B cell (primary cell): ENCODE measurements around the gene C11orf86. TPM values are rescaled to one million over a fixed set of nuclear protein-coding genes. Genes with fewer than 3 reads are reported as not detected.

Source experiments
- ATAC-seq: fragments of 200-7000 bp; cut with Tn5 transposase; one replicate; pipeline ENCODE4 v1.10.0; 2021; ENCODE audit warnings: low read depth, mild to moderate bottlenecking, moderate number of reproducible peaks, moderate library complexity
- CTCF ChIA-PET: fragments of 350-600 bp; sonication (Branson Sonifier 250); formaldehyde crosslinking; loops from one replicate; lab custom pipeline; 2021; ENCODE audit warnings: antibody characterized with exemption, inconsistent platforms; lab: Charles Lee
- POLR2A ChIA-PET: fragments of 350-600 bp; sonication (Branson Sonifier 250); formaldehyde crosslinking; loops from one replicate; lab custom pipeline; 2021; ENCODE audit warnings: antibody characterized with exemption; lab: Charles Lee
- DNase-seq: peaks from one replicate; pipeline ENCODE4 v3.0.0; 2013
- H2AFZ ChIP-seq: 2 replicates; pipeline ENCODE4 v1.6.1; 2012; ENCODE audit warnings: mild to moderate bottlenecking, low read depth, low read length; ENCODE audit not compliant: insufficient read depth, poor library complexity, severe bottlenecking
- H3K27ac ChIP-seq, 2 donors: 1 replicate in 1 of 2; 2 replicates in 1 of 2; pipeline ENCODE4 v1.5.1; 2012 to 2013; ENCODE audit warnings: low read length in 2 of 2, mild to moderate bottlenecking in 2 of 2, moderate library complexity in 1 of 2
- H3K27me3 ChIP-seq, 4 experiments: fragments of 200-600 bp in 1 of 4; sonication (generic) in 1 of 4; replicated peaks in 1 of 4; 1 replicate in 2 of 4; 2 replicates in 2 of 4; pipeline versions ENCODE4 v1.6.1 to v1.7.0; 2013 to 2016; ENCODE audit warnings: low read length in 3 of 4, mild to moderate bottlenecking in 2 of 4, mixed read lengths in 1 of 4, moderate library complexity in 1 of 4; ENCODE audit not compliant: insufficient read depth in 4 of 4, control insufficient read depth in 3 of 4; ENCODE audit errors: control extremely low read depth in 1 of 4
- H3K36me3 ChIP-seq, 2 experiments: replicated peaks in 1 of 2; 1 replicate in 1 of 2; 2 replicates in 1 of 2; pipeline versions ENCODE4 v1.6.1 to v1.7.1; 2013; ENCODE audit warnings: low read length in 1 of 2; ENCODE audit not compliant: insufficient read depth in 2 of 2, control insufficient read depth in 1 of 2; ENCODE audit errors: control extremely low read depth in 1 of 2, extremely low read depth in 1 of 2
- H3K4me1 ChIP-seq, 2 donors: fragments of 200-600 bp in 1 of 2; sonication (generic) in 1 of 2; 1 replicate in 1 of 2; 2 replicates in 1 of 2; pipeline versions ENCODE4 v1.5.1 to v1.6.1; 2013 to 2017; ENCODE audit warnings: low read length in 2 of 2; ENCODE audit not compliant: control insufficient read depth in 2 of 2, insufficient read depth in 2 of 2
- H3K4me2 ChIP-seq: replicated peaks from 2 replicates; pipeline ENCODE3; 2012; ENCODE audit warnings: mild to moderate bottlenecking, low read depth, low read length; ENCODE audit not compliant: poor library complexity, severe bottlenecking
- H3K4me3 ChIP-seq, 5 experiments: fragments of 200-600 bp in 1 of 5; sonication (generic) in 1 of 5; 1 replicate in 3 of 5; 2 replicates in 2 of 5; pipeline versions ENCODE4 v1.5.1 to v1.7.0; 2011 to 2016; ENCODE audit warnings: low read length in 4 of 5, mild to moderate bottlenecking in 4 of 5, low read depth in 2 of 5, control low read depth in 1 of 5, moderate library complexity in 1 of 5; ENCODE audit not compliant: insufficient read depth in 1 of 5; ENCODE audit errors: control extremely low read depth in 1 of 5, extremely low read depth in 1 of 5
- H3K79me2 ChIP-seq: fragments of 200-600 bp; sonication (generic); one replicate; pipeline ENCODE4 v1.6.0; 2016; ENCODE audit warnings: low read length; ENCODE audit not compliant: control insufficient read depth, insufficient read depth
- H3K9ac ChIP-seq: fragments of 200-600 bp; sonication (generic); 2 replicates; pipeline ENCODE4 v1.6.1; 2017; ENCODE audit warnings: mild to moderate bottlenecking, low read length, moderate library complexity
- H3K9me3 ChIP-seq, 3 donors: one replicate each; pipeline versions ENCODE4 v1.6.1 to v1.7.1; 2013; ENCODE audit warnings: low read length in 2 of 3; ENCODE audit not compliant: control insufficient read depth in 2 of 3, insufficient read depth in 1 of 3; ENCODE audit errors: control extremely low read depth in 1 of 3
- H4K20me1 ChIP-seq: 2 replicates; pipeline ENCODE4 v1.6.0; 2012; ENCODE audit warnings: mild to moderate bottlenecking, low read length; ENCODE audit not compliant: insufficient read depth, control insufficient read depth, poor library complexity, severe bottlenecking
- H3K27ac Mint-ChIP-seq: one replicate; pipeline ENCODE4 v1.8.0; 2021; ENCODE audit warnings: mixed read lengths
- H3K27me3 Mint-ChIP-seq: one replicate; pipeline ENCODE4 v1.8.0; 2021; ENCODE audit warnings: mixed read lengths
- H3K4me1 Mint-ChIP-seq: one replicate; pipeline ENCODE4 v1.8.0; 2021; ENCODE audit warnings: mixed read lengths
- H3K4me3 Mint-ChIP-seq: one replicate; pipeline ENCODE4 v1.8.0; 2021; ENCODE audit warnings: mixed read lengths
- H3K9me3 Mint-ChIP-seq: one replicate; pipeline ENCODE4 v1.8.0; 2022; ENCODE audit warnings: mixed read lengths; ENCODE audit not compliant: insufficient read depth
- EZH2 ChIP-seq: IDR thresholded peaks from 2 replicates; pipeline ENCODE4 v1.6.1; 2012; ENCODE audit warnings: borderline replicate concordance, low read depth, mild to moderate bottlenecking, moderate library complexity, low read length; ENCODE audit not compliant: insufficient read depth, poor library complexity, severe bottlenecking
- WGBS: methylation state at CpG from one replicate; pipeline ENCODE4 v1.1.5; 2013; ENCODE audit warnings: missing lambda C conversion rate; ENCODE audit not compliant: insufficient coverage; 5-methylcytosine and 5-hydroxymethylcytosine counted together
- intact Hi-C: fragments of 100-400 bp; cut with micrococcal nuclease; formaldehyde crosslinking; loops from one replicate; pipeline ENCODE4 v1.10.0; 2022
- polyA plus RNA-seq: library from polyadenylated mRNA; depleted of rRNA; stranded (reverse); fragments of >200 nt; gene quantifications from 2 replicates; pipeline ENCODE4 v1.2.3, GENCODE V29; 2012
- total RNA-seq, 2 donors: library from RNA; stranded (reverse); fragments of 120-200 nt in 1 of 2; gene quantifications; 1 replicate in 1 of 2; 2 replicates in 1 of 2; pipeline versions ENCODE4 v1.2.3 to v1.2.4, GENCODE V29; 2013 to 2022
- TF ChIP-seq, protein P1 (sequence below): fragments of 200-600 bp; IDR thresholded peaks from one replicate; pipeline ENCODE4 v1.8.0; 2022; ENCODE audit warnings: antibody characterized with exemption, mild to moderate bottlenecking

C11orf86 gene
- total and polyA plus RNA-seq, 2 donors (not counting 1 experiment from before 2014, with no cell fraction given): not detected

DNA sequence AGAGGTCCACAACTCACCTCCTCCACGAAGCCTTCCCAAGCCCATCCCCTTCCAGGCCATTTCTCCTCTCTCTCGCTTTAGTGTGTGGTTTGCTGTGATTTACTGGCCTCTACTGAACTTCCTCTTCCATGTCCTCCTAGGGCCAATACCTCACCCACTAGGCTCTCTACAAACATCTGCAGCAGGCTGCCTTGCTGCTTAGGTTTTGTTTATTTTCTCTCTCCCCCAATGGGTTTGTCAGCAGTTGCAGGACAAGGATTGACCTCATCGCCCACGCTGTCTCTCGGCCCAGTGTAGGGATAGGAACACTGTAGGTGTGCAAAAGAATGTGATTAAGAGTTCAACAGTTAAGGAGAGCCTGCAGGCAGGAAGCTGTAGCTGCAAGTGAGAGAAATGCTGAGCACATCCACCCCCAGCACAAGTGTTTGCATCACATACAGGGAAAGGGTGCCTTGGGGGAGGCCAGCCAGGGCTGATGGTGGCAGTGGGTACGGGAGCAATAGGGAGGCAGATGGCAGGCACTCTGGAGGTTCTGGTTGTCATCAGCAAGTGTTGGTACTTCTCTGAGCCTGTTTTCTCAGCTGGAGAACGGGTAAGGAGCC lies 18.3 kb upstream of the C11orf86 start:
- H3K9me3 Mint-ChIP-seq: no peaks in the 10 kb centered on the region
- 70% methylated on average over 1 of the region's 7 CpGs for WGBS
- H4K20me1 ChIP-seq: no peaks in the 10 kb centered on the region
- no peak overlapping the region for H3K9ac ChIP-seq
- H3K79me2 ChIP-seq: no peaks in the 10 kb centered on the region
- peak; percentile 38 for DNase-seq
- H3K27ac Mint-ChIP-seq: no peak overlapping the region
- ATAC-seq: no peak
- peak overlapping the region; percentile 89 for H2AFZ ChIP-seq
- peaks cover 12 to 22% of the 10 kb centered on the region in 2 donors for H3K4me1 ChIP-seq
- H3K4me2 ChIP-seq: no peak overlapping the region
- peaks cover 18% of the 10 kb centered on the region for H3K4me1 Mint-ChIP-seq
- intact Hi-C loops: no loop called here
- H3K27ac ChIP-seq: no peak overlapping the region
- peaks cover 0 to 4% (median 1%) of the 10 kb centered on the region in 4 experiments for H3K27me3 ChIP-seq
- CTCF ChIA-PET: no interaction called here
- H3K4me3 ChIP-seq: no peak overlapping the region
- no peaks in the 10 kb centered on the region for H3K36me3 ChIP-seq
- peak overlapping the region; percentile 72 for H3K4me3 Mint-ChIP-seq
- no peaks in the 10 kb centered on the region for H3K27me3 Mint-ChIP-seq
- H3K9me3 ChIP-seq: peaks cover 0 to 15% (median 0%) of the 10 kb centered on the region in 3 donors
- POLR2A ChIA-PET: interaction anchor here (0.6 kb wide), 1 partner anchor 116 kb away, joined by 3 read pairs; no protein-coding TSS in a partner anchor
- no peak for TF ChIP-seq EZH2
- TF ChIP-seq, protein P1, sequence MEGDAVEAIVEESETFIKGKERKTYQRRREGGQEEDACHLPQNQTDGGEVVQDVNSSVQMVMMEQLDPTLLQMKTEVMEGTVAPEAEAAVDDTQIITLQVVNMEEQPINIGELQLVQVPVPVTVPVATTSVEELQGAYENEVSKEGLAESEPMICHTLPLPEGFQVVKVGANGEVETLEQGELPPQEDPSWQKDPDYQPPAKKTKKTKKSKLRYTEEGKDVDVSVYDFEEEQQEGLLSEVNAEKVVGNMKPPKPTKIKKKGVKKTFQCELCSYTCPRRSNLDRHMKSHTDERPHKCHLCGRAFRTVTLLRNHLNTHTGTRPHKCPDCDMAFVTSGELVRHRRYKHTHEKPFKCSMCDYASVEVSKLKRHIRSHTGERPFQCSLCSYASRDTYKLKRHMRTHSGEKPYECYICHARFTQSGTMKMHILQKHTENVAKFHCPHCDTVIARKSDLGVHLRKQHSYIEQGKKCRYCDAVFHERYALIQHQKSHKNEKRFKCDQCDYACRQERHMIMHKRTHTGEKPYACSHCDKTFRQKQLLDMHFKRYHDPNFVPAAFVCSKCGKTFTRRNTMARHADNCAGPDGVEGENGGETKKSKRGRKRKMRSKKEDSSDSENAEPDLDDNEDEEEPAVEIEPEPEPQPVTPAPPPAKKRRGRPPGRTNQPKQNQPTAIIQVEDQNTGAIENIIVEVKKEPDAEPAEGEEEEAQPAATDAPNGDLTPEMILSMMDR: no peak

DNA sequence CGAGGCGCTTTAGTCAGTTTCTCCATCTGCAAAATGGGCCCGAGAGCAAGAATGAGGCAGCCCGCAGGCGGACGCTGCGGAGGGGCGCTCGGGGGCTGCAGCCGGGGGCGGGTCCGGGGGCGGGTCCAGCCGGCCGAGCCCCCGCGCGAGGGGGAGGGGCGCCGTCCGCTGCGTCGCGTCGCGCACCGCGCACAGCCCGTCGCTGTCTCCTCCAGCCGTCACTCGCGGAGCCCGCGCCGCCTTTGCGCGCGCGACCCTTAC lies 17.2 kb upstream of the C11orf86 start:
- intact Hi-C loops: loop anchor here (2.0 kb wide), 1 partner anchor 163 kb away; no protein-coding TSS in a partner anchor
- H3K4me2 ChIP-seq: peak overlapping the region; percentile 88

More for the DNA sequence above, 17.2 kb upstream of the C11orf86 start:
- no peaks in the 10 kb centered on the region for H3K36me3 ChIP-seq
- ChIA-PET POLR2A (no interaction called here), CTCF (interaction anchor here (1.6 kb wide), 1 partner anchor 11 kb away, joined by 3 read pairs; no protein-coding TSS in a partner anchor)
- H3K4me3 ChIP-seq: peak overlapping the region in 4 of 5 experiments; percentile 44 to 78 (median 60)
- H3K79me2 ChIP-seq: no peaks in the 10 kb centered on the region
- H3K27ac Mint-ChIP-seq: peak overlapping the region; percentile 86
- DNase-seq: no peak
- no peaks in the 10 kb centered on the region for H3K9me3 Mint-ChIP-seq
- no peaks in the 10 kb centered on the region for H3K27me3 Mint-ChIP-seq
- H3K4me1 ChIP-seq: peaks cover 12 to 22% of the 10 kb centered on the region in 2 donors
- WGBS: 2% methylated on average over 40 of the region's 40 CpGs
- ATAC-seq: peak; percentile 23
- peak overlapping the region; percentile 62 for H3K9ac ChIP-seq
- TF ChIP-seq EZH2: no peak
- TF ChIP-seq, protein P1: no peak
- no peaks in the 10 kb centered on the region for H4K20me1 ChIP-seq
- peak overlapping the region; percentile 89 for H2AFZ ChIP-seq
- peaks cover 0 to 15% (median 0%) of the 10 kb centered on the region in 3 donors for H3K9me3 ChIP-seq
- H3K27ac ChIP-seq: no peak overlapping the region
- peaks cover 0 to 4% (median 1%) of the 10 kb centered on the region in 4 experiments for H3K27me3 ChIP-seq
- H3K4me3 Mint-ChIP-seq: peak overlapping the region; percentile 89
- H3K4me1 Mint-ChIP-seq: peaks cover 18% of the 10 kb centered on the region
